Immature natural killer cell (primary cell): Measurements from ENCODE around the gene ADAMTS9. TPM values are rescaled to one million over a fixed set of nuclear protein-coding genes. Genes with fewer than 3 reads are reported as not detected.

Experiments used
- DNase-seq, 3 donors: peaks; one replicate each; pipeline ENCODE4 v3.0.0; 2022; ENCODE audit warnings: mixed read lengths in 1 of 3
- H3K27ac Mint-ChIP-seq, 6 donors: one replicate each; pipeline ENCODE4 v1.8.0; 2020; ENCODE audit warnings: mixed read lengths in 6 of 6, mild to moderate bottlenecking in 5 of 6, inconsistent platforms in 4 of 6, moderate library complexity in 3 of 6
- H3K27me3 Mint-ChIP-seq, 3 donors: one replicate each; pipeline ENCODE4 v1.8.0; 2020 to 2021; ENCODE audit warnings: low read depth in 3 of 3, mild to moderate bottlenecking in 3 of 3, mixed read lengths in 3 of 3, moderate library complexity in 3 of 3, inconsistent platforms in 1 of 3
- H3K36me3 Mint-ChIP-seq, 3 donors: one replicate each; pipeline ENCODE4 v1.8.0; 2020; ENCODE audit warnings: mixed read lengths in 3 of 3, inconsistent platforms in 2 of 3, mild to moderate bottlenecking in 2 of 3
- H3K4me1 Mint-ChIP-seq, 2 donors: one replicate each; pipeline ENCODE4 v1.8.0; 2020; ENCODE audit warnings: inconsistent platforms in 2 of 2, mild to moderate bottlenecking in 2 of 2, mixed read lengths in 2 of 2, moderate library complexity in 1 of 2
- H3K4me3 Mint-ChIP-seq, 5 donors: one replicate each; pipeline ENCODE4 v1.8.0; 2020; ENCODE audit warnings: mild to moderate bottlenecking in 5 of 5, mixed read lengths in 5 of 5, inconsistent platforms in 3 of 5, moderate library complexity in 3 of 5
- H3K9me3 Mint-ChIP-seq, 6 donors: one replicate each; pipeline ENCODE4 v1.8.0; 2020; ENCODE audit warnings: mild to moderate bottlenecking in 6 of 6, mixed read lengths in 6 of 6, inconsistent platforms in 4 of 6, moderate library complexity in 3 of 6
- polyA plus RNA-seq, 3 donors: library from polyadenylated mRNA; unstranded; fragments of 300-500 nt; fragmentation: Illumina TruSeq; gene quantifications; one replicate each; pipeline ENCODE4 v1.2.3, GENCODE V29; 2021

ADAMTS9 gene
- polyA plus RNA-seq, 3 donors from 2014 or later, result not detected

GRCh38 chr3:64708456-64708855 is 20.7 kb upstream of the ADAMTS9 start:
- Mint-ChIP-seq H3K36me3 (no peaks in the 10 kb centered on the region), H3K9me3 (peaks cover 0 to 28% (median 8%) of the 10 kb centered on the region in 6 donors), H3K4me3 (no peak overlapping the region), H3K27ac (no peak overlapping the region), H3K4me1 (no peaks in the 10 kb centered on the region), H3K27me3 (peaks cover 0 to 2% (median 0%) of the 10 kb centered on the region in 3 donors)
- DNase-seq, result no peak

- Mint-ChIP-seq H3K36me3 (no peaks in the 10 kb centered on the region), H3K9me3 (peaks cover 0 to 24% (median 8%) of the 10 kb centered on the region in 6 donors), H3K4me3 (no peak overlapping the region), H3K27ac (no peak overlapping the region), H3K27me3 (peaks cover 0 to 5% (median 2%) of the 10 kb centered on the region in 3 donors), H3K4me1 (no peaks in the 10 kb centered on the region)
- DNase-seq, result no peak
Observed at GRCh38 chr3:64705946-64706345, 18.1 kb upstream of the ADAMTS9 start.

GRCh38 chr3:64696896-64697295 is 9.1 kb upstream of the ADAMTS9 start:
- H3K36me3 Mint-ChIP-seq, result no peaks in the 10 kb centered on the region
- H3K4me1 Mint-ChIP-seq, result no peaks in the 10 kb centered on the region
- H3K27me3 Mint-ChIP-seq, result peaks cover 0 to 3% (median 2%) of the 10 kb centered on the region in 3 donors
- H3K9me3 Mint-ChIP-seq, result peaks cover 0 to 12% (median 6%) of the 10 kb centered on the region in 6 donors
- no peak overlapping the region for H3K27ac Mint-ChIP-seq
- no peak for DNase-seq
- H3K4me3 Mint-ChIP-seq, result no peak overlapping the region

GRCh38 chr3:64694114-64694513 is 6.3 kb upstream of the ADAMTS9 start:
- H3K4me1 Mint-ChIP-seq, result no peaks in the 10 kb centered on the region
- no peaks in the 10 kb centered on the region for H3K36me3 Mint-ChIP-seq
- peaks cover 0 to 3% (median 2%) of the 10 kb centered on the region in 3 donors for H3K27me3 Mint-ChIP-seq
- H3K27ac Mint-ChIP-seq, result no peak overlapping the region
- H3K9me3 Mint-ChIP-seq, result peaks cover 0 to 11% (median 5%) of the 10 kb centered on the region in 6 donors
- no peak for DNase-seq
- no peak overlapping the region for H3K4me3 Mint-ChIP-seq

GRCh38 chr3:64693031-64693430 is 5.2 kb upstream of the ADAMTS9 start:
- Mint-ChIP-seq H3K27ac (no peak overlapping the region), H3K27me3 (peaks cover 3 to 5% (median 4%) of the 10 kb centered on the region in 3 donors), H3K9me3 (peaks cover 0 to 15% (median 4%) of the 10 kb centered on the region in 6 donors), H3K4me1 (no peaks in the 10 kb centered on the region), H3K36me3 (peaks cover 0 to 4% (median 0%) of the 10 kb centered on the region in 3 donors), H3K4me3 (no peak overlapping the region)
- DNase-seq, result no peak

- Mint-ChIP-seq H3K27ac (no peak overlapping the region), H3K4me3 (no peak overlapping the region), H3K27me3 (peaks cover 4 to 9% (median 7%) of the 10 kb centered on the region in 3 donors), H3K36me3 (peaks cover 0 to 4% (median 0%) of the 10 kb centered on the region in 3 donors), H3K4me1 (no peaks in the 10 kb centered on the region), H3K9me3 (peaks cover 4 to 24% (median 10%) of the 10 kb centered on the region in 6 donors)
- no peak for DNase-seq
Observed at GRCh38 chr3:64691051-64691450, 3.3 kb upstream of the ADAMTS9 start.

- peaks cover 0 to 4% (median 0%) of the 10 kb centered on the region in 3 donors for H3K36me3 Mint-ChIP-seq
Observed at GRCh38 chr3:64687086-64687780, 567 bp downstream of the ADAMTS9 start.

GRCh38 chr3:64686446-64686908 is 1.3 kb downstream of the ADAMTS9 start:
- Mint-ChIP-seq H3K4me3 (no peak overlapping the region), H3K27ac (no peak overlapping the region), H3K27me3 (peaks cover 9 to 10% (median 9%) of the 10 kb centered on the region in 3 donors), H3K4me1 (no peaks in the 10 kb centered on the region), H3K9me3 (peaks cover 8 to 27% (median 11%) of the 10 kb centered on the region in 6 donors), H3K36me3 (peaks cover 0 to 4% (median 0%) of the 10 kb centered on the region in 3 donors)
- no peak for DNase-seq

More at GRCh38 chr3:64687086-64687780, 567 bp downstream of the ADAMTS9 start:
- peaks cover 8 to 28% (median 11%) of the 10 kb centered on the region in 6 donors for H3K9me3 Mint-ChIP-seq
- H3K4me3 Mint-ChIP-seq, result no peak overlapping the region
- no peak overlapping the region for H3K27ac Mint-ChIP-seq
- no peak for DNase-seq
- H3K27me3 Mint-ChIP-seq, result peaks cover 9 to 13% (median 9%) of the 10 kb centered on the region in 3 donors
- H3K4me1 Mint-ChIP-seq, result no peaks in the 10 kb centered on the region

- no peak for DNase-seq
- H3K36me3 Mint-ChIP-seq, result peaks cover 0 to 4% (median 0%) of the 10 kb centered on the region in 3 donors
- no peak overlapping the region for H3K4me3 Mint-ChIP-seq
- H3K9me3 Mint-ChIP-seq, result peaks cover 8 to 27% (median 11%) of the 10 kb centered on the region in 6 donors
- no peak overlapping the region for H3K27ac Mint-ChIP-seq
- H3K4me1 Mint-ChIP-seq, result no peaks in the 10 kb centered on the region
- H3K27me3 Mint-ChIP-seq, result peaks cover 9 to 10% (median 9%) of the 10 kb centered on the region in 3 donors
Observed at GRCh38 chr3:64685800-64686445, 1.9 kb downstream of the ADAMTS9 start.

- H3K4me3 Mint-ChIP-seq, result no peak overlapping the region
- no peak overlapping the region for H3K27ac Mint-ChIP-seq
- peaks cover 7 to 10% (median 9%) of the 10 kb centered on the region in 3 donors for H3K27me3 Mint-ChIP-seq
- no peaks in the 10 kb centered on the region for H3K4me1 Mint-ChIP-seq
- peaks cover 8 to 27% (median 11%) of the 10 kb centered on the region in 6 donors for H3K9me3 Mint-ChIP-seq
- DNase-seq, result no peak
- peaks cover 0 to 4% (median 0%) of the 10 kb centered on the region in 3 donors for H3K36me3 Mint-ChIP-seq
Observed at GRCh38 chr3:64685331-64685799, 2.4 kb downstream of the ADAMTS9 start.

- peaks cover 8 to 27% (median 11%) of the 10 kb centered on the region in 6 donors for H3K9me3 Mint-ChIP-seq
- H3K27me3 Mint-ChIP-seq, result peaks cover 7 to 10% (median 9%) of the 10 kb centered on the region in 3 donors
- no peaks in the 10 kb centered on the region for H3K4me1 Mint-ChIP-seq
Observed at GRCh38 chr3:64684715-64685261, 3.0 kb downstream of the ADAMTS9 start.

GRCh38 chr3:64681827-64682226 is 6.0 kb downstream of the ADAMTS9 start:
- Mint-ChIP-seq H3K4me1 (no peaks in the 10 kb centered on the region), H3K36me3 (no peaks in the 10 kb centered on the region), H3K9me3 (peaks cover 4 to 22% (median 12%) of the 10 kb centered on the region in 6 donors), H3K27me3 (peaks cover 3 to 8% (median 8%) of the 10 kb centered on the region in 3 donors), H3K27ac (no peak overlapping the region), H3K4me3 (no peak overlapping the region)
- no peak for DNase-seq

More at GRCh38 chr3:64684715-64685261, 3.0 kb downstream of the ADAMTS9 start:
- no peak overlapping the region for H3K27ac Mint-ChIP-seq
- no peak for DNase-seq
- H3K4me3 Mint-ChIP-seq, result no peak overlapping the region
- H3K36me3 Mint-ChIP-seq, result peaks cover 0 to 4% (median 0%) of the 10 kb centered on the region in 3 donors

- no peak overlapping the region for H3K4me3 Mint-ChIP-seq
- H3K27ac Mint-ChIP-seq, result no peak overlapping the region
- peaks cover 0 to 8% (median 8%) of the 10 kb centered on the region in 3 donors for H3K27me3 Mint-ChIP-seq
- DNase-seq, result no peak
- H3K9me3 Mint-ChIP-seq, result peaks cover 0 to 17% (median 8%) of the 10 kb centered on the region in 6 donors
- H3K4me1 Mint-ChIP-seq, result no peaks in the 10 kb centered on the region
- H3K36me3 Mint-ChIP-seq, result no peaks in the 10 kb centered on the region
Observed at GRCh38 chr3:64681015-64681414, 6.8 kb downstream of the ADAMTS9 start.
